ENCODE results near the gene ANKRA2.
A peak's percentile ranks its signal among the peaks of the same experiment; 100 is the strongest.

Gene ANKRA2, protein sequence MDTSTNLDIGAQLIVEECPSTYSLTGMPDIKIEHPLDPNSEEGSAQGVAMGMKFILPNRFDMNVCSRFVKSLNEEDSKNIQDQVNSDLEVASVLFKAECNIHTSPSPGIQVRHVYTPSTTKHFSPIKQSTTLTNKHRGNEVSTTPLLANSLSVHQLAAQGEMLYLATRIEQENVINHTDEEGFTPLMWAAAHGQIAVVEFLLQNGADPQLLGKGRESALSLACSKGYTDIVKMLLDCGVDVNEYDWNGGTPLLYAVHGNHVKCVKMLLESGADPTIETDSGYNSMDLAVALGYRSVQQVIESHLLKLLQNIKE

GRCh38 chr5:73565139-73565968, at the start of gene ANKRA2, which contains the start of gene UTP15:
Gene ANKRA2, minus strand, starts transcription at chr5:73565639. Its CDS starts 2,758 bp downstream, at chr5:73562881.
Gene UTP15, plus strand, starts transcription at chr5:73565743. Its CDS starts 1,602 bp downstream, at chr5:73567345.
- peak; percentile 99 for DNase-seq

- DNase-seq: no peak
Measured at GRCh38 chr5:73615085-73615484, 49.6 kb upstream of the ANKRA2 start.

DNA sequence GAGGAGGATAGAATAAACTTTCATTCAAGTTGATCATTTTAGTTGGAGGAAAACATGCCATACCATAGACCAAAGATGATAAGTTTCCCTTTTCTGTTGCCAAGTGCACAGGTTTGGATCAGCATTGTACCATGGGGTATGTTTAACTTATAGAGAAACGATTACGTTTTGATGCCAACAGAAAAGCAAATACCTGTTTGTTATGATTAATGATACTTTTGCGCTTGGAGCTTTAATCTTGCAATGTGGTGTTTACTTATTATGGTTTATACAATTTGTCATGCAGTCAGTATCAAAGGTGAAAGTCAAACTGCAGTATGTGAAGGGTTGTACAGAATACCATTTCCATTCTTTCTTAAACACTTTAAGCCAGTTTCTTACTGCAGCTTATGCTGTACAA, 47.4 kb upstream of the ANKRA2 start:
- DNase-seq: no peak

DNA sequence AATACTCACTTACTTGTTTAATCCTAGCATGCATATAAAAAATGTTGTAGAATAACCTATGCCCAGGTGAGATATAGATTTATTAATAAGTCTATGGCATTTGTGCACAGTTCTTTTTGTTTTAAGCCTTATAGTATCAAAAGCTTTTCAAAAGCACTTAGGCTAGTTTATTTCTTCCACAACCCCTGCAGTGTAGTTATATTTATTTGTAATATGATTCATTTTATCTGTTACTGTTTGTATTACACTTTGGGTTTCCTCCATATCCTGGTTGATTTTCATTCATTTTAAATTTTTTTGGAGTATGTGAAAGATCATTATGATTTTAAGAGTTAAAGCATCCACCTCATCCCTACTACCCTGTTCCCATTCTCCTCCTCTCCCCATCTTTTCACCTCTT, 41.8 kb upstream of the ANKRA2 start:
- DNase-seq: no peak

DNA sequence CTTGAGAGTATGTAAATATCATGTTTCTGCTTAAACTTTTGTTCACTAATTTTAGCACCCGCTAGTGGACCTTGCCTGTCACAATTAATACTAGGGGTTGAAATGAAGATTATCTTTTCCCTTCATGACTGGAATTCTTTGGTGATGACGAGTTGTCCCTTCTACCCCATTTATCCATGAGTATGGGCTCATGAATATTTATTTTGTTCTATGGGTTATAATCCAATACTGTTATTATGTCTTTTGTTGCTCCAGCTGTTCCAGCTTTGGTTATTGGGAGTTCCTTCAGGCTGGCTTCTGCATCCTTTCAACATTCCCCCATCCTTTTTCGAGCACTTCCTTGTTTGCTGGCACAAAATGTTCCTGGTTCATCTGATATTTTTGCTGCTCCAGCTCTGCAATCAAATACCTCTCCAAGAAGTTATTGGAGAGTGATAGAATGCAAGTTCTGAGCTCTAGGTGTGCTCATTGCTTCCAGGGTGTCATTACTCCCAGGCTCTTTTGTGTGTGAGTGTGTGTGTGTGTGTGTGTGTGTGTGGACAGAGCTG, 40.8 kb upstream of the ANKRA2 start:
- no peak for DNase-seq

DNA sequence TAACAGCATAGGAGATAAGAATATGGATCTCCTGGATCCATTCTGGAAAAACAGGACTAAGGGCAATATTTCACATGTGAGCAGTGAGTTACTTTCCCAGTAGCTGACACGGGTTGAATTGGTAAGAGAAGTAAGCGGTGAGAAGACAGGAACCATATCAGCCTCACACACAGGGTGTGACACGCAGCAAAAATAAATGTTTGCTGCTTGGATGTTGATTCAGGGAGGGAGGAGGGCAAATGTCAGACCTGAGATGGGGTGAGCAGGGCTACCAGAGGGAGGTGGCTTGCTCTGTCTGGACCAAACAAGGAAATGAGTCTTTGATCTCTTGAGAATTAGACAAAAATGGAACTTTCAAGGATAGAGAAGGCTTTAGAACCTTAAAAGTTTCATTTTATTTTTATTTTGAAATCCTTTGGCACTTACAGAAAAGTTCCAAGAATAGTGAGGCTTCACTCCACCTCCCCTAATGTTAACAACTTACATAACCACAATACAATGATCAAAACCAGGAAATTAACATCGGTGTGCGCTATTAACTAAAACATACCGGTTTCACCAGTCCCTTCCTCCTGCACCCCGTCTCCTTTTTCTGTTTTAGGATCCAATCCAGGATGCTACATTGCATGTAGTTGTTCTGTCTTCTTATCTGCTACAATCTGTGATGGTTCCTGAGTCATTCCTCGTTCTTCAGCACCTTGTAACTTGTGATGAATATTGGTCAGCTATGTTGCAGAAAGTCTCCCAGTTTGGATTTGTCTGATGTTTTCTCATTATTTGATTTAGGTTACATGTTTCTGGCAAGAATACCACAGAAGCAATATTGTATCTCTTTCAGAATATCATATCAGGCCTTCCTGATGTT, 40.0 kb upstream of the ANKRA2 start:
- DNase-seq: no peak

DNA sequence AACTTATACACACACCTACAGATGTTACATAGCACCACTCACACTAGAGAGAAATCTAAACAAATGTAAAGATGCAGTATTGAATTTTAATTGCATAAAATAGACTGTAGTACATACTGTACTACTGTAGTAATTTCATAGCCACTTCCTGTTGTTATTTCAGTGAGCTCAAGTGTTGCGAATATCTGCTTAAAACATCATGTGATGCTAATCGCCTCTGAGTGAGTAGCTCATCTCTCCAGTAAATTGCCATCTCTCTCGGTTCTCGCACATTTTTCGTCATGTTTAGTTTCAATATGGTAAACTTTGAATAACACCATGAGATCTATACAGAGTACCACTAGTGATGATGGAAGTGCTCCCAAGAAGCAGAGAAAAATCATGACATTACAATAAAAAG, 38.6 kb upstream of the ANKRA2 start:
- DNase-seq: no peak

GRCh38 chr5:73599380-73599779, 33.9 kb upstream of the ANKRA2 start:
- no peak for DNase-seq

GRCh38 chr5:73596705-73597328, 31.4 kb upstream of the ANKRA2 start:
- DNase-seq: no peak

GRCh38 chr5:73592551-73592950, 27.1 kb upstream of the ANKRA2 start:
- no peak for DNase-seq

- no peak for DNase-seq
Measured at GRCh38 chr5:73591698-73592501, 26.5 kb upstream of the ANKRA2 start.

DNA sequence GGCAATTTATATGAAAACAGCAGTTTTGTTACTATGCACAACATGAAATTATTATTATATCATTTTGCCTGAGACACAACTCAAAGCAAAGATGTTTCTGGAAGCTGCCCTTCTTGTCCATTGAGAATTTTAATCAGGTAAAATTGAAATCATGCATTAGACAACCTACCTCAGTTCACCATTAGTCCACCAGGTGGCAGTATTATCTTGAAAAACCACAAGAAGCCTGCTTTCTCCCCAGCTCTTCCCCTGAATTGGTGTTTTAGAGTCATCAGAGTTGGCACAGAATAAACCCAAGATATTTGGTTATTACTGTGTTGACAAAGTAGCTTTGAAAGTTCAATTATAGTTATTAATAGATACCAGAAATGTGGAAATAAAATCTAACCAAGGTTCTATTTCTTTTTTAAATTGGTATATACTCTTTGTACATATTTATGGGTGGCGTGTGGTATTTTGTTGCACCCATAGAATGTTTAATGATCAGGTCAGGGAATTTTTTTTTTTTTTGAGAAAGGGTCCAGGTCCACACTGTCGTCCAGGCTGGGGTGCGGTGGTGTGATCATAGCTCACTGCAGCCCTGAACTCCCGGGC, 25.8 kb upstream of the ANKRA2 start:
- peak; percentile 27 for DNase-seq

DNA sequence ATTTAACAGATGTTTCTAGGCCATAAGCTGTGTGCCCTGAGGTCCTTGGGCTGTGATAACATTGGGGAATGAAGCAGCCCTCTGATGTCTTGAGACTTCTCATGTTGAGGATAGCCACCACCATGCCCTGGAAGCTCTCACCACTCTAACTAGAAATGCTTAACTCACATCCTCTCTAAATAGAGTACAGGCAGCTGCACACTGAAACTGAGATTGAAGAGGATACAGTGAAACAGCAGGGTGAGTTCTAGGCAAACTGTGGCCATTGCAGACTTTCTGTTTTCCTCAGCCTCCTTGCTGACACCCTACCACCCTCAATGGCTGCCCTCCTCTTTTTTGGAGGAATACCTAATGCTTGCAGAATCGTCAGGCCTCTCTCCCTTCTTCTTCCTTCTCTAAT, 22.5 kb upstream of the ANKRA2 start:
- DNase-seq: no peak

DNA sequence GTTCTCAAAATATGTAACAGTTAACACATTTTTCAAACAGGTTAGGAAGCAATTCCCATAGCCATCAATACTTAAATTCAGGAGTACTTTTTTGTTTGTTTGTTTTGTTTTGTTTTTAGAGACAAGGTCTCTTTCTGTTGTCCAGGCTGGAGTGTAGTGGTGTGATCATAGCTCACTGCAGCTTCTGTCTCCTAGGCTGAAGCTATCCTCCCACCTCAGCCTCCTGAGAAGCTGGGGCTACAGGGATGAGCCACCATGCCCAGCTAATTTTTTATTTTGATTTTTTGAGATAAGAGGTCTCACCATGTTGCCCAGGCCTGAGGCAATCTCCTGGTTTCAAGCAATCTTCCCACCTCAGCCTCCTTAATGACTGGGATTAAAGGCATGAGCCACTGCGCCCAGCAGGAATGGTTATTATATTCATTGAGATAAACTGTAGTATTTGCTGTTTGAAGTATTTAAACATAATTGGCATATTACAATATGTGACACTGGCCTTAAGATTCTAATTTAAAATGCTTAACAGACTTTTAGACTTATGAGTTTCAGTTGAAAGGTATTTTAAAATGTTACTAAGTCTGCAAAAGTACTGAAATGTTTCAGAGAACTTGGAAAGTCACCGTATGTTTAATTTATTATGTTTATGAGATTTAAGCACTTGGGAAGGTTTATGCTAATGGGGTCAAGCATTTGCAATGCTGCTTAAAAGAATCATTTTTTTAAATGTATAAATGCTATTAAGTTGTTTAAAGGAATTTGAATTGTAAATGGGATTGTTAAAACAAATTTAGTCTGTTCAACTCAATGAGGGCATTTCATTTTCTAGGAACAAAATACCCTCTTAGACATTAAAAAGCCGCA, 17.1 kb upstream of the ANKRA2 start:
- DNase-seq: no peak

DNA sequence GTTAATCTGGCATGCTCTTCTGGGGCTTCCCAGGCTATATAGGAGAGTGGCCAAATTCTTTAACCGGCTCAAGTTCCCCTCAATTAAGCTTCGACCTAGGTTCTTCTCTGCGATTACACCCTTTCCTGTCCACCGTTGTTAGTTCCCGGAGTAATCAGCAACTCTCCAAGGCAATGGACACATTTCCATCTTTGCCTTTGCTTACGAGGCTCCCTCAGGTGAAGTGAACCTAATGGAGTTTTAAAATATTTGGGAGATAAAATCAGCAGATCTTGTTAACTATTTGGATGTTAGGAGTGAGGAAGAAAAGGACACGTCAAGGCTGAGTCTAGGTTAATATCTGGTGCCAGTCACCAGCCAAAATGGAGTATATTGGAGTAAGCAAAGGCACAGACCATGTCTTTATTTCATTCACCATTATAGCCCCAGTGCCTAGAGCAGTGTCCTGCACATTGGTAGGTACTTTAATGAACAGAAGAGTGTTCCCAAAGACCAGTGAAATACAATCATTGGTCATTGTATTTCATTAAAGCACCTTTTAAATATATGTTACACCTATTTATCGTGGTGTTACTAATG, 619 bp upstream of the ANKRA2 start:
- no peak for DNase-seq

- DNase-seq: peak; percentile 25
Measured at GRCh38 chr5:73564675-73565074, 764 bp downstream of the ANKRA2 start.

DNA sequence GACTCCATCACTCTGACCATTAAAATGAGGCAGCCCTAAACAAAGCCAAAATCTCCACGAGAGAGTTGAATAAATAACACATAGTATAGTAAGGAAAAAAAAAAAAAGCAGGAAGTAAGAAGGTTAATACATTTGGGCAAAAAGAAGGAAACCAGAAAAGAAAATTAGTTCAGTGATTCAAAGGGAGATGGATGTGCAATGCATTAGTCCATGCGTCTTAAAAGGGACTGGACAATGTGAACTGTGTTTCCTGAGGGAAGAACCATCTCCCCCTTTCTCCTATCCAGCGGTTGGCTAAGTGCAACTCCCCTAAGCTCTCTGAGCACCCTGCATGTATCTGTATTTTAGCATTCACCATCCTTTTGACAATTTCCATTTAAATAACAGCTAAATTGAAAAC, 1.4 kb downstream of the ANKRA2 start:
- DNase-seq: no peak

DNA sequence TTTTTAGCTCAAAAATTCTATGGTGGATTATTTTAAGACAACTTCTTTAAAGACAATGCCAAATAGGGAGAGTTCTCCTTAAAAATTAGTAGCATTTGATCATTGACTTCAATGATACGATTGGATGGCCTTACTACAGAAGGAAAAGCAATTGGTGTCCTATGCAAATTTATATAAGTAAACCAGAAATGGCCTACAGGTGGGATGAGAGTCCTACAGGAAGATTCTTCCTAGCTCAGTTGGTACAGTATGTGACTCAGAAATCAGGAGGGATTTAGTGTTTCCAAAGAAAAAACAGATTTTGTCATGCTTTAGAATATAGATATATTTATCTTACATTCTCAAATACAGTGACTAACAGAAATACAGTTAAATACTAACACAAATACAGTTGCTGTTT, 6.5 kb downstream of the ANKRA2 start:
- DNase-seq: no peak

DNA sequence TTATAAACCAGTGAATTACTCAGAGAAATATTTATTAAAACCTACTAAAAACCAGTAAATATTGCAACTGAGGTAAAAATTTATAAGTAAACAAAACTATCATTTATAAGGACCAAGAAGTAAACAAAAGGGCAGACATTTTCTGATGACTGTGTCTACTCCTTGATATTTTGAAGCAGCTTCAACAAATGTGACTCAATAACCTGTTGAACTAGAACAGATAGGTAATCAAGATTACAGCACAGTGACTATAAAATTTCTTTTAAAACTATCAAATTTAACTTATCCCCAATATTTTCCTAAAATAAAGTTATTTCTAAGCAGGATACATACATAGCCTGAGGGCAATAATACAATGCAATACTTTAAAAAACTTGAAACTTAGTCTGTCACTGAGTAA, 12.8 kb downstream of the ANKRA2 start:
- DNase-seq: no peak

- no peak for DNase-seq
Measured at GRCh38 chr5:73550016-73550415, 15.4 kb downstream of the ANKRA2 start.

Data from right hindlimb (tissue), 1 donor.